Glutamatergic neuron (in vitro differentiated cells): ENCODE data around the gene UBL4A. TPM values are rescaled to one million over a fixed set of nuclear protein-coding genes. Genes with fewer than 3 reads are reported as not detected.
A peak's percentile ranks its signal among the peaks of the same experiment; 100 is the strongest.

ENCODE experiments used
- DNase-seq: peaks from one replicate; pipeline ENCODE4 v3.0.0; 2022
- H3K27ac Mint-ChIP-seq: one replicate; pipeline ENCODE4 v1.8.0; 2020; ENCODE audit warnings: mild to moderate bottlenecking, mixed read lengths, inconsistent platforms; ENCODE audit not compliant: unreplicated experiment
- H3K27me3 Mint-ChIP-seq: one replicate; pipeline ENCODE4 v1.8.0; 2020; ENCODE audit warnings: mild to moderate bottlenecking, moderate library complexity, mixed read lengths, inconsistent platforms; ENCODE audit not compliant: unreplicated experiment
- H3K36me3 Mint-ChIP-seq: one replicate; pipeline ENCODE4 v1.8.0; 2020; ENCODE audit warnings: mild to moderate bottlenecking, mixed read lengths, inconsistent platforms; ENCODE audit not compliant: unreplicated experiment
- H3K4me1 Mint-ChIP-seq: one replicate; pipeline ENCODE4 v1.8.0; 2020; ENCODE audit warnings: mild to moderate bottlenecking, low read depth, mixed read lengths, inconsistent platforms; ENCODE audit not compliant: unreplicated experiment
- H3K4me3 Mint-ChIP-seq: one replicate; pipeline ENCODE4 v1.8.0; 2020; ENCODE audit warnings: mild to moderate bottlenecking, mixed read lengths, inconsistent platforms; ENCODE audit not compliant: unreplicated experiment
- H3K9me3 Mint-ChIP-seq: one replicate; pipeline ENCODE4 v1.8.0; 2020; ENCODE audit warnings: mild to moderate bottlenecking, moderate library complexity, mixed read lengths, inconsistent platforms; ENCODE audit not compliant: unreplicated experiment
- CTCF ChIP-seq: fragments of 200-600 bp; sonication (generic); IDR thresholded peaks from one replicate; pipeline ENCODE4 v1.5.0; 2021; ENCODE audit not compliant: partially characterized antibody, unreplicated experiment
- total RNA-seq: library from RNA; stranded (reverse); fragmentation: NEBNext Ultra II Directional; extraction: Animal tissue kit (Norgen Biotek cat#: 25700); gene quantifications from one replicate; pipeline ENCODE4 v1.2.1, GENCODE V29; 2021; ENCODE audit not compliant: unreplicated experiment

Gene UBL4A
- total RNA-seq, 1 donor from 2014 or later, result 28.4 TPM

- Mint-ChIP-seq H3K27me3 (no peaks in the 10 kb centered on the region), H3K9me3 (peaks cover 4% of the 10 kb centered on the region), H3K4me1 (no peaks in the 10 kb centered on the region), H3K36me3 (no peaks in the 10 kb centered on the region), H3K4me3 (peak overlapping the region; percentile 46), H3K27ac (no peak overlapping the region)
- DNase-seq, result no peak
- no peak for TF ChIP-seq CTCF
Measured at GRCh38 chrX:154485150-154486051, 1.0 kb downstream of the UBL4A start.

DNA sequence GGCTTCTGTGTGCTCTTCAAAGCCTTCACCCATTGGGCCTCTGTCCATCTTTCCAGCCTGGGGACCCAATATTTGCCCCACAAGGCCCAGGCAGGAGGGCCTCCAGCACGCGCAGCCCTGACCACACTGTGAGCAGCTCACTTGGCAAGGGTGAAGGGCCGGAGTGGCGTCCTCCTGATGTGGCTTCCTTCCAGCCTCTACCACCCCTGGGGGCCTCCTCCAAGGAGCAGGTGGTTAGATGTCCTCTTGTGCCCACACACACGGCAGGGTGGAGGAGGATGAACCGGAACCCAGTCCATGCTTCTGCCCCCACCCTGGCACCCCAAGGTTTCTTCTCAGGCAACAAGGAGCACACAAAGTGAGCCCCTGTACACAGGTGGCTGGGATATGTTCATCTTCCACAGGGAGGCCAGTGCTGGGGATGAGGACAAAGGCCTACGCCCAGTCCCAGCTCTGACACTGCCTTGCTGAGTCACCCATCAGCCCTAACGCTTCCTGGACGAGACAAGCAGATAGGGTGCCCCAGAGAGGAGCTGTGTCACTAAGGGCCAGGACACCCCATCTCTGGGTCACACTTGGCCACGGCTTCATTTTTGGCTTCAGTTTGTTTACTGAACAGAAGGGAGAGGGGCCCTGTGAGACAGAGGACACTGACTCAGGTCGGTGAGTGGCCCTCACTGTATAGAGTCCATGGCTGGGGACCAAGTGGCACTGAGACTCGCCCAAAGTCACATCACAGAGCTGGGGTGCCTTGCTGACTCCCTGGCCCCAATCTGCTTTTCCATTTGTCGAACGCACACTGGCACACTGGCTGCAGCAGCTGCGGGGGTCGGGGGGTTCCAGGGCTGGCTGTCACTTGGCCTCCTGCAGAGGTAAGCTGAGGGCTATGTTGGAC lies 1.9 kb downstream of the UBL4A start:
- no peaks in the 10 kb centered on the region for H3K36me3 Mint-ChIP-seq
- H3K9me3 Mint-ChIP-seq, result peaks cover under 1% of the 10 kb centered on the region
- H3K4me1 Mint-ChIP-seq, result no peaks in the 10 kb centered on the region
- no peak for TF ChIP-seq CTCF
- no peak for DNase-seq
- H3K27ac Mint-ChIP-seq, result no peak overlapping the region
- H3K27me3 Mint-ChIP-seq, result peaks cover 1% of the 10 kb centered on the region
- H3K4me3 Mint-ChIP-seq, result no peak overlapping the region

DNA sequence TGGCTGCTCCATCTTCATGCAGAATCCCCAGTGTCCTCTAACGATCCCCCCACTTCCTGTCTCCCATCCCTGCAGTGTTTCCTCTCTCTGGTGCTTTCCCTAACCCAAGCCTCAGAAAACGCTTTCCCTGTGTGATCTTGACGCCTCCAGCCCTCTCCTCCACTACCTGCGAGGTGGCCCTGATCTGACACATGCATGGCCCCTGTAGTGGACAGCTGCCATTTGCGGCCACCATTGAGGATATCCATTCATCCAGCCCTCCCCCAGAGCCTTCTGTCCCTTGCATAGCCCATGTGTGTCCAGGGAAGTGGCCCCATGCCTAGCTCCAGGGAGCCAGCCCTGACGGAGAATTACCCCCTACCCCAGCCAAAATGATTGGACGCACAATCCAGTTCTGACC lies 3.1 kb downstream of the UBL4A start:
- H3K4me3 Mint-ChIP-seq, result peak overlapping the region; percentile 38

GRCh38 chrX:154482786-154483185 lies 3.6 kb downstream of the UBL4A start:
- no peaks in the 10 kb centered on the region for H3K9me3 Mint-ChIP-seq
- H3K4me3 Mint-ChIP-seq, result no peak overlapping the region
- DNase-seq, result no peak
- no peak overlapping the region for H3K27ac Mint-ChIP-seq
- H3K36me3 Mint-ChIP-seq, result no peaks in the 10 kb centered on the region
- peaks cover 3% of the 10 kb centered on the region for H3K27me3 Mint-ChIP-seq
- TF ChIP-seq CTCF, result no peak
- H3K4me1 Mint-ChIP-seq, result no peaks in the 10 kb centered on the region

More for the DNA sequence above, 3.1 kb downstream of the UBL4A start:
- Mint-ChIP-seq H3K36me3 (no peaks in the 10 kb centered on the region), H3K27ac (no peak overlapping the region), H3K4me1 (no peaks in the 10 kb centered on the region), H3K27me3 (peaks cover 3% of the 10 kb centered on the region), H3K9me3 (no peaks in the 10 kb centered on the region)
- DNase-seq, result no peak
- TF ChIP-seq CTCF, result no peak
